ENCODE results near the gene PIGH. TPM values are rescaled to one million over a fixed set of nuclear protein-coding genes. Genes with fewer than 3 reads are reported as not detected.
"Not testable (repeated sequence)": the region's sequence is repeated elsewhere in the genome, so short reads cannot be mapped to it uniquely, and the experiment has no call there.

Gene PIGH
- total RNA-seq, 1 donor from 2014 or later: 21.6 TPM

GRCh38 chr14:67618617-67619063 is 18.6 kb upstream of the PIGH start:
- intact Hi-C loops (cut with DNase I): no loop called here

GRCh38 chr14:67610491-67610890 is 10.4 kb upstream of the PIGH start:
- intact Hi-C loops (cut with DNase I): no loop called here
- DNase-seq (ENCODE audit: low spot score) (no peak), ATAC-seq (no peak)

More at GRCh38 chr14:67618617-67619063, 18.6 kb upstream of the PIGH start:
- ATAC-seq (peak; percentile 74), DNase-seq (ENCODE audit: low spot score) (no peak)

DNA sequence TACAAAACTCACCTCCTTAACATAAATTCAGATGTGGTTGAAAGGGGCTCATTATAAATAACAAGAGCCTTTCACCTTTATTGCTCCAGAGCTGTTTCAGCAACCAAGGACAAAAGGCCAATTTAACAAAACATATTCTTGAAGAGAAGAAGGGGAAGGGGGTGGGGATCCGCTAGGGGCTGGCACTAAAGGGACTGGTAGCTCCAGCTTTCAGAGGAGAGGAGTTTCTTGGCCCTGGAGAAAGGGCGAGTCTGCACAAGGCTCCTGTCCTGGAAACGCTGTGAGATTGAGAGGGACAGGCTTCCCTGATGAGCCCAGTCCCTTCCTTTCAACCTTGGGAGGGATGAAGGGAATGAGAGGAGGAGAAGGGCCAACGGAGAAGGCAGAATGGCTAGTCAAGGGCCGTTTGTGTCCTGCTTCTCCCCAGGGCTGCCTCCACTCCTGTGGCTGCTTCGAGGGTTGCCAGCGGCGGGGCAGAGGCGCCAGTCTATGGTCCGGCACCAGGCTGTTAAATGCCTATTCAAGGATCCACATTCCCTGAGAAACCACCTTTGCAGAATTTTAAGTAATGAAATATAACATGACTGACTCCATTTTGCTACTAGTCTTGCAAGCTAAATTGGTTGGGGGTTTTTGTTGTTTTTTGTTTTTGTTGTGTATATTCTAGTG is 9.7 kb upstream of the PIGH start:
- ATAC-seq (no peak), DNase-seq (ENCODE audit: low spot score) (no peak)
- intact Hi-C loops (cut with DNase I): no loop called here

DNA sequence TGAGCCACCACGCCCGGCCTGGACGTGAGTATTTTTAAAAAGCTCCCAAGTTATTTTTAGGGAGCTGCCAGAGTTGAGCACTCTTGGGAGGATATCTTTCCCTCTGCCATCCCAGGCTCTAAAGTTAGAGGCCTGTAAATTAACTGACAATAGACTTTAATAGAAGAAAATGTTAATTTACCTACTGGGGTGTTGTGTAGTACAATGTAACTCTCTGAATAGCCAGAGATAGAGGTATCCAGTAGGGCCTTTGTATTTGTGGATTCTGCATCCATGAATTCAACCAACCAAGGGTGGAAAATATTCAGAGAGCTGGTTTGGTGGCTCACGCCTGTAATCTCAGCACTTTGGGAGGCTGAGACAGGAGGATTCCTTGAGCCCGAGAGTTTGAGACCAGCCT is 7.6 kb upstream of the PIGH start:
- ATAC-seq (no peak), DNase-seq (ENCODE audit: low spot score) (no peak)
- intact Hi-C loops (cut with DNase I): no loop called here

GRCh38 chr14:67602995-67603545 is 3.0 kb upstream of the PIGH start:
- DNase-seq (ENCODE audit: low spot score) (no peak), ATAC-seq (no peak)
- intact Hi-C loops (cut with DNase I): no loop called here

GRCh38 chr14:67602076-67602475 is 2.0 kb upstream of the PIGH start:
- intact Hi-C loops (cut with DNase I): no loop called here
- no peak for ATAC-seq
- DNase-seq (ENCODE audit: low spot score): no peak

- ATAC-seq; DNase-seq (ENCODE audit: low spot score); intact Hi-C loops (cut with DNase I): not testable (repeated sequence)
These were observed 500 bp upstream of the PIGH start for GRCh38 chr14:67600562-67600974.

- ATAC-seq (no peak), DNase-seq (ENCODE audit: low spot score) (no peak)
- intact Hi-C loops (cut with DNase I): no loop called here
These were observed 4.7 kb downstream of the PIGH start for GRCh38 chr14:67595392-67595791.

- ATAC-seq; DNase-seq (ENCODE audit: low spot score); intact Hi-C loops (cut with DNase I): not testable (repeated sequence)
These were observed 6.4 kb downstream of the PIGH start for GRCh38 chr14:67593650-67594049.

DNA sequence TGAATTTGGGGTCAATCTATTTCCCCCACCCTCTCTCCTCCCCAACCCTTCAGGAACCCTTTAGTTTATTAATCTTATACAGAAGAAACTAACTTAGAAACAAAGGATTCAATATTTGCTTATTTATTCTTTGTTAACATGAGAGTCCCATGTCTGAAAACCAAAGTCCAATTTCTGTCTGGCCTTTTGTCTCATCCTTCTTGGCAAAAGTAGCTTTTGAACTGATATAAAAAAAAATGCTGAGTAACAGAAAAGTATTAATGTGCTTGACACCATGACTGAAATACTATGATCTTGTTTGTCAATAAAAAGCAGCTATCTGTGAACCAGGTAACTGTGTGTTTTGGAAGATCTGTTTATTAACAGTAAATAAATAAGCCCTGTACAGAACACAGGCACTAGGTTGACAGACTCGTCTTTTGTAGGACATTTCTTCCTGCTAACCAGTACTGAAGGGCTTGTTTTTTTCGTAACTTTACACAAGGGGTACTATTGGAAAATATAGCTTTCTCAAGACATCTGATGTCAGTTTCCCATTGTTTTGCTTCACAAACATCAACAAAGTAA is 10.8 kb downstream of the PIGH start:
- ATAC-seq: no peak
- DNase-seq (ENCODE audit: low spot score): no peak
- intact Hi-C loops (cut with DNase I): no loop called here

DNA sequence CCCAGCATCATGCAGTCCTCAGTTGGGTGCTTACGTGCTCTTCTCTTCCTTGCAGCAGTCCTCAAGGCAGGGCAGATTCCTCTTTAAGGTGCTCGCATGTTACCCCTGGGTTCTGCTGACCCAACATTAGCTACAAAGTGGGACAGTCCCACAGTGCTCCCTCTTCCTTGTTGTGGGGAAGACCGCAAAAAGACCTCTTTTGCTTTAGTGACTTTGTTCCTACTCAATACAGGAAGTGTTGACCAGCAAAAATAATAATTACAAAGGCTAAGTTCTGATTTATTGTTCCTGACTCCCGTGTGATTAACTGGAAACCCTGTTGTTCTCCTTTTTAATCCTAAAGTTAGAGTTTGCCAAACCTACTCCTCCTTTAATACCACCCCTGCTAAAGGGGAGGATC is 13.7 kb downstream of the PIGH start:
- ATAC-seq (peak; percentile 62), DNase-seq (ENCODE audit: low spot score) (no peak)
- intact Hi-C loops (cut with DNase I): no loop called here

DNA sequence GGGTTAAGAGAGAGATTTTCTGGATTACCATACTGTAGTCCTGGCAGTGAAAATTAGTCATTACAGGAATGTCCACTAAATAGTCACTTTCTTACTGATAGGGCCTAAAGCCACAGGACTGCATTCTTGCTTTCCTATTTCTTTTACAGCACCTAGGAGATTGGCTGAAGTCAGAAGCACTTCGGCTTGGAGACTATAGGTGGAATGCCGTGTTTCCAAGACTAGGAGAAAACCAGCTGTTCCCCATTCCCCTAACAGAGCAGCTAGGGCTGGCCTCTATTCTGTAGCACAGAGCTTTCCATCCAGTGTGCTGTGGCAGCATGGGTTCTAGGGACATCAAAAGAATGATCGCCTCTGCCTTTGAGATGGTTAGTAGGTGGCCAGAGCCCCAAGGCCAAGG is 15.1 kb downstream of the PIGH start:
- intact Hi-C loops (cut with DNase I): no loop called here
- DNase-seq (ENCODE audit: low spot score) (peak; percentile 21), ATAC-seq (no peak)

- intact Hi-C loops (cut with DNase I): no loop called here
- peak; percentile 80 for ATAC-seq
- peak; percentile 42 for DNase-seq (ENCODE audit: low spot score)
These were observed 16.1 kb downstream of the PIGH start for GRCh38 chr14:67583711-67584644.

GRCh38 chr14:67582061-67582460 is 18.0 kb downstream of the PIGH start:
- ATAC-seq (no peak), DNase-seq (ENCODE audit: low spot score) (peak; percentile 21)
- intact Hi-C loops (cut with DNase I): no loop called here

- ATAC-seq (no peak), DNase-seq (ENCODE audit: low spot score) (no peak)
- intact Hi-C loops (cut with DNase I): no loop called here
These were observed 18.4 kb downstream of the PIGH start for GRCh38 chr14:67581643-67582042.

DNA sequence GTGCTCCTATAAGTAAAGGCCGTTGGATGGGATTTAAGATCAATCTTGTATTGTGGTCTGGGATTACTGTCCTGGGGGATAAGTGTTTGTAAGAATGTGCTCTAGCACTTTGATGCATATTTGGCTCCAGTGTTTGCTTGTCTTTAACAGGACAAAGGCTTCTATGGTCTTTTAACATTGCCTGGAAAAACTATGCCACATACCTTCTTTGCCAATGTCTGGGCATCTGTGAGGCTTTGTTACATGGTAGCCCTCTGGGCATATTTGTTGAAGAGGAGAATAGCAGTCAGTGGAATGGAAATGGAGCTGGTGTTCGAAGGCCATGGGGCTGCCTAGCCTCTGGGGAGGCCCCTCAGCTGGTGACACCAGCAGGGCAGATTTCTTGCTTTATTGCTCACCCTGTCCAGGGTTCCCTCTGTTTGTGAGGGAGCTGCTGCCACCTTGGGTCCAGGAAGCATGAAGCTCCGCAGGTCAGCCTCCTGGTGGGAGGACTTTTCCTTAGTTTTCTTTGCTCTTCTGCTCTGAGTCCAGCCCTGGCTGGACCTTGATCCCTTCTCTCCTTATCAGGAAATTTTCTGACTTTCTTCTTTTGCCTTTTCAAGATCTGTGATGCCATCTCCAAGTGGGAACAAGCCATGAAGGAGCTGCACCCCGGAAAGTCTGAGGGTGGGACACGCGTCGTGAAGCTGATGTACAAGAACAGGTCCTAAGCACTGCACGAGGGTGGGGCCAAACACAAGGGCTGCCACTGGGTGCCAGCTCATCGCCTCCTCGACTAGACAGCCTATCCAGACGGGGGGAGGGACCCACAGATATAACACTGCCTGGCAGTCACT is 19.5 kb downstream of the PIGH start:
- DNase-seq (ENCODE audit: low spot score) (peak; percentile 35), ATAC-seq (no peak)
- intact Hi-C loops (cut with DNase I): no loop called here

DNA sequence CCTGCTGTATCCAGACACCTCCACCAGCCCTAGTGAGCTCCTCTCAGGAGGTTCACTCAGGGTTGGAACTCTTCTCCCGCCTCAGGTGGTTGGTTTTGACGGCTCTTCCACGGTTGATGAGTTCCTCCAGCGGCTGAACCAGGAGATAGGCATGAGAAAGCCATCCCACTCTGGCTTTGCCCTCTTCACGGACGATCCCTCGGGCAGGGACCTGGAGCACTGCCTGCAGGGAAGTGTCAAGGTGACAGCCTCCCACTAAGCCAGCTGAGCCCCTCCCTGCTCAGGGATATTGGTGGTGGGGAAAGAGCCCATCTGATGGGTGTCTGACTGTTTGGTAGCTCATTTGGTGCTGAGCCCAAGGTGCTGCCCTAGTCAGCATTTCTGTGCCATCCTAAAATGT is 20.4 kb downstream of the PIGH start:
- intact Hi-C loops (cut with DNase I): no loop called here
- peak; percentile 31 for DNase-seq (ENCODE audit: low spot score)
- no peak for ATAC-seq

DNA sequence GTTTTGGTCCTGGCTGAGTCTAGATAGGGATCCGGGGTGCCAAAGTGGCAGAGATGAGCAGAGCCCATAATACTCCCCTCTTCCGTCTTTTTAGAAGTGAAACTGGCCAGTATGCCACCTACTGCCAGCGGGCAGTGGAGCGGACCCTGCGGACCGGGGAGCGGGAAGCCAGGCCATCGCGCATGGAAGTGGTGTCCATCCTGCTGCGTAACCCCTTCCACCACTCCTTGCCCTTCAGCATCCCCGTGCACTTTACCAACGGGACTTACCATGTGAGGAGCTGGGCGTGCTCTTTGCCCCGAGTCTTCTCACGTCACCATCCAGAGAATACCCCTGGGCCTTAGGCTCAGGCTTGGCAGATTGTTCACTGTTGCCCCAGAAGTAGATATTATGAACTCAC is 21.0 kb downstream of the PIGH start:
- no peak for ATAC-seq
- intact Hi-C loops (cut with DNase I): no loop called here
- peak; percentile 28 for DNase-seq (ENCODE audit: low spot score)

All from sciatic nerve (tissue), 2 donors.